BLaER1 treated with 17β-estradiol and CSF1 and Interleukin-3, amounts not matched to agents 10 nM and 100 nM (cell line): ENCODE data around the gene NR4A2.

Source experiments
- H3K27ac ChIP-seq, 11 experiments: shearing (Covaris generic); formaldehyde crosslinking; 2 replicates each; pipeline ENCODE4 v1.8.1; 2022
- H3K27me3 ChIP-seq, 11 experiments: shearing (Covaris generic); formaldehyde crosslinking; 2 replicates each; pipeline ENCODE4 v1.8.1; 2022
- H3K36me3 ChIP-seq, 11 experiments: shearing (Covaris generic); formaldehyde crosslinking; 2 replicates each; pipeline ENCODE4 v1.8.1; 2022
- H3K4me1 ChIP-seq, 10 experiments: shearing (Covaris generic); formaldehyde crosslinking; 2 replicates each; pipeline ENCODE4 v1.8.1; 2022
- H3K4me2 ChIP-seq, 11 experiments: shearing (Covaris generic); formaldehyde crosslinking; 2 replicates each; pipeline ENCODE4 v1.8.1; 2022
- H3K4me3 ChIP-seq, 10 experiments: shearing (Covaris generic); formaldehyde crosslinking; 2 replicates each; pipeline ENCODE4 v1.8.1; 2022
- H3K9ac ChIP-seq, 11 experiments: shearing (Covaris generic); formaldehyde crosslinking; 2 replicates each; pipeline ENCODE4 v1.8.1; 2022
- H3K9me3 ChIP-seq, 11 experiments: shearing (Covaris generic); formaldehyde crosslinking; replicated peaks in 1 of 11; 2 replicates each; pipeline ENCODE4 v1.8.1; 2022
- H4K20me1 ChIP-seq, 11 experiments: shearing (Covaris generic); formaldehyde crosslinking; 2 replicates each; pipeline ENCODE4 v1.8.1; 2022
- Cebpa-rat ChIP-seq, 11 experiments: shearing (Covaris generic); IDR thresholded peaks; 2 replicates each; pipeline ENCODE4 v1.8.1; 2022

Gene NR4A2

DNA sequence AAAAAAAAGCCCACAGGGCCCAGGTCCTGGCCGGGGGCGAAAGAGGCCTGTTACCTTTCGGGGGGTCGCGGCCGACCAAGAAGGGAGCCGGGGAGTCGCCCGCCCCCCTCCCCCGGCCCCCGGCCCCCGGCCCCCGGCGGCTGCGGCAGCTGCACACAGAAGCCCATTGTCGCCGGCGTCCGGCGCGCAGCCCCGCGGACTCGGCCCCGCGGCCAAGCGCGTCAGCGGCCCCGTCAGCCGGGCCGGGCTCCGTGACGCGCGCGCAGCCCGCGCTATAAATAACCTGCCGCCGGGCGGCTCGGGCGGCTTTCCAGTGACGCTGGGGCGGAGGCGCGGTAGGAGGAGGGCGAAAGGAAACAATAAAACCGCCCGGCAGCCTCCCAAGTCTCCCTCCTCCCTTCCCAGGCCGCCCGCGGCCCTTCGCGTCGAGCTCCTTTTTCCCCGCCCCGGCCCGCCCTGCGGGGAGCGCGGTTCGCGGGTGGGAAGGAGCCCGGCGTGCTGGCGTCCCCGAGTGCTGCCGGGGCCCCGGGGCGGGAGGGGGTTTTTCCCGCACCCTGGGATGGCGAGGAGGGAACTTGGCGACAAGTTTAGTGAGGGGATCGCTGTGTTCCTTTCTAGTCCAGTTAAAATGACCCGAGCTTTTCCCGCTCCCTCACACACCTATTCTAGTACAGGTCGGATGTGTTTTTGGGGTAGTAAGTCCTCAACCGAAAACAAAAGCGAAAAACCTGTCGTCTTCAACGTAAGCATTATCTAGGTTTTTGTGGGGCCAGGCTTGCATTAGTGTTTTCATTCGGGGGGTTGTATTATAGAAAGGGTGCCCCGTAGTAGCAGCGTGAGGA, 10.0 kb upstream of the NR4A2 start:
- Histone ChIP-seq H3K27ac (peak overlapping the region; percentile 97 to 100 (median 99)), H3K4me1 (peaks cover 13 to 27% (median 19%) of the 10 kb centered on the region in 10 experiments; a peak in 19 of 20 replicates), H3K4me3 (peak overlapping the region; percentile 79 to 89 (median 86)), H4K20me1 (no peaks in the 10 kb centered on the region; a peak in 1 of 22 replicates), H3K9ac (peak overlapping the region; percentile 97 to 100 (median 99)), H3K27me3 (no peaks in the 10 kb centered on the region), H3K36me3 (no peaks in the 10 kb centered on the region), H3K9me3 (no peaks in the 10 kb centered on the region), H3K4me2 (peak overlapping the region; percentile 63 to 95 (median 90))
- TF ChIP-seq Cebpa-rat (IDR thresholded peaks at IDR 0.05), result no peak

- H3K36me3 ChIP-seq, result no peaks in the 10 kb centered on the region
- H3K9ac ChIP-seq, result peak overlapping the region; percentile 97 to 100 (median 99)
- H3K4me3 ChIP-seq, result peak overlapping the region; percentile 79 to 89 (median 86)
- peaks cover 13 to 26% (median 19%) of the 10 kb centered on the region in 10 experiments; a peak in 19 of 20 replicates for H3K4me1 ChIP-seq
- H3K27ac ChIP-seq, result peak overlapping the region; percentile 97 to 100 (median 99)
- TF ChIP-seq Cebpa-rat (IDR thresholded peaks at IDR 0.05), result no peak
- no peaks in the 10 kb centered on the region; a peak in 1 of 22 replicates for H4K20me1 ChIP-seq
- H3K27me3 ChIP-seq, result no peaks in the 10 kb centered on the region
- no peaks in the 10 kb centered on the region for H3K9me3 ChIP-seq
- peak overlapping the region; percentile 73 to 94 (median 88) for H3K4me2 ChIP-seq
Measured at GRCh38 chr2:156341452-156342253, 9.1 kb upstream of the NR4A2 start.

GRCh38 chr2:156340804-156341451, 8.4 kb upstream of the NR4A2 start:
- Histone ChIP-seq H3K4me2 (peak overlapping the region; percentile 73 to 94 (median 88)), H3K4me1 (peaks cover 13 to 24% (median 19%) of the 10 kb centered on the region in 10 experiments; a peak in 19 of 20 replicates), H3K27ac (peak overlapping the region; percentile 97 to 100 (median 99)), H3K27me3 (no peaks in the 10 kb centered on the region), H3K36me3 (no peaks in the 10 kb centered on the region), H3K9ac (peak overlapping the region; percentile 97 to 100 (median 99)), H4K20me1 (no peaks in the 10 kb centered on the region; a peak in 1 of 22 replicates), H3K4me3 (peak overlapping the region; percentile 79 to 89 (median 86)), H3K9me3 (no peaks in the 10 kb centered on the region)
- TF ChIP-seq Cebpa-rat (IDR thresholded peaks at IDR 0.05), result no peak

DNA sequence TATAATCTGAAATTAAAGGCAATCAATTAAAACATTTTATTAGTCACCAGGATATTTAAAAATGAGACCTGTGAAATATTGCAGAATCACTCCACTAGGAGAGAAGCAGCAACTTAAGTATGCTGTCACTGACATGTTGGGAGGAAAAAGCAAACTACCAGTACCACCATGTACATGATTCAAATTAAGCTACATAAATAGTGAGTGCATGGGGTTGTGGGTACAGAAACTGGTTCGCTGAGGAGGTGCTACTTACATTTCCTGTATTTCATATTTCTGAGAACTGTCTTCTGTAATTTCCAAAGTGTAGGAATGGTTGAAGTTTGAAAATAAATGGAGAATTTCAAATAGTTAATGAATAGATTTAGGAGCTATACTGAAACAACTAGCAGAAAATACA, 7.9 kb upstream of the NR4A2 start:
- Histone ChIP-seq H3K36me3 (no peaks in the 10 kb centered on the region), H3K4me3 (peak overlapping the region in 1 of 10 experiments; percentile 79; a peak in 2 of 20 replicates), H3K27ac (no peak overlapping the region), H3K4me1 (peaks cover 13 to 25% (median 19%) of the 10 kb centered on the region in 10 experiments; a peak in 19 of 20 replicates), H3K9me3 (no peaks in the 10 kb centered on the region), H3K27me3 (no peaks in the 10 kb centered on the region), H4K20me1 (peaks cover 0 to under 1% (median 0%) of the 10 kb centered on the region in 11 experiments; a peak in 1 of 22 replicates), H3K9ac (no peak overlapping the region), H3K4me2 (peak overlapping the region; percentile 73 to 94 (median 88); a peak in 20 of 22 replicates)
- no peak for TF ChIP-seq Cebpa-rat (IDR thresholded peaks at IDR 0.05)

GRCh38 chr2:156339865-156340264, 7.3 kb upstream of the NR4A2 start:
- Histone ChIP-seq H3K4me1 (peaks cover 19 to 30% (median 24%) of the 10 kb centered on the region in 10 experiments), H3K4me2 (peak overlapping the region in 2 of 11 experiments; percentile 74 to 94; a peak in 1 of 22 replicates), H4K20me1 (peaks cover 0 to 5% (median 0%) of the 10 kb centered on the region in 11 experiments; a peak in 1 of 22 replicates), H3K27me3 (no peaks in the 10 kb centered on the region), H3K4me3 (no peak overlapping the region), H3K9ac (no peak overlapping the region), H3K27ac (no peak overlapping the region), H3K36me3 (no peaks in the 10 kb centered on the region), H3K9me3 (no peaks in the 10 kb centered on the region)
- no peak for TF ChIP-seq Cebpa-rat (IDR thresholded peaks at IDR 0.05)

- peaks cover 20 to 33% (median 27%) of the 10 kb centered on the region in 10 experiments for H3K4me1 ChIP-seq
- no peak overlapping the region for H3K9ac ChIP-seq
- H3K27me3 ChIP-seq, result no peaks in the 10 kb centered on the region
- H3K4me3 ChIP-seq, result no peak overlapping the region
- H3K36me3 ChIP-seq, result no peaks in the 10 kb centered on the region
- no peak overlapping the region for H3K4me2 ChIP-seq
- TF ChIP-seq Cebpa-rat (IDR thresholded peaks at IDR 0.05), result no peak
- H3K27ac ChIP-seq, result no peak overlapping the region
- H3K9me3 ChIP-seq, result no peaks in the 10 kb centered on the region
- peaks cover 0 to 9% (median 0%) of the 10 kb centered on the region in 11 experiments; a peak in 1 of 22 replicates for H4K20me1 ChIP-seq
Measured at GRCh38 chr2:156339110-156339847, 6.8 kb upstream of the NR4A2 start.

DNA sequence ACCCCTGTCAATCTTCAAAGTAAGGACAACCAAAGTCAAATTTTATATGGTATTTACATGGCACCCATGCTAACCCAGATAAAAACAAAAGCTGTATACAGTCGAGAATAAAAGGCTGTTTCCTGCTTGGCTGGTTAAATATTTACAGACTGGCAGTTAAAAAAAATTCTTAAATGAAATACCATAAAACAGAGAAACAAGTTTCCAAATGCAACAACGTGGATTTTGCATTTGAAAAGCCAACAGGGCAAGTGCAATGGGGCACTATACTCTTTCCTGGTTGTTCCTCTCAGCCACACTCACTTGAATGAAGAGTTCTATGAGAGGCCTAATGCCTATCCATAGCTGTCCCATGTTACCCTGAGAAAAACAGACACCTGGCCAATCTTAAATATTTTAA, 6.1 kb upstream of the NR4A2 start:
- TF ChIP-seq Cebpa-rat (IDR thresholded peaks at IDR 0.05), result no peak
- Histone ChIP-seq H3K9me3 (no peaks in the 10 kb centered on the region), H3K27me3 (peaks cover 0 to 3% (median under 1%) of the 10 kb centered on the region in 11 experiments; a peak in 6 of 22 replicates), H3K27ac (no peak overlapping the region), H4K20me1 (peaks cover 0 to 10% (median 0%) of the 10 kb centered on the region in 11 experiments; a peak in 2 of 22 replicates), H3K36me3 (no peaks in the 10 kb centered on the region), H3K9ac (no peak overlapping the region), H3K4me3 (no peak overlapping the region), H3K4me2 (no peak overlapping the region), H3K4me1 (peaks cover 18 to 31% (median 27%) of the 10 kb centered on the region in 10 experiments)
